Measurements from ENCODE around the gene PNKP.

Gene PNKP

GRCh38 chr19:49814010-49814409 is 53.4 kb downstream of the PNKP start:
- no peak for DNase-seq

GRCh38 chr19:49812997-49813861 is 54.1 kb downstream of the PNKP start, which contains the start of gene FUZ:
Gene FUZ (minus strand): TSS chr19:49813292. CDS start chr19:49813106, 186 bp downstream.
- peak; percentile 92 for DNase-seq

GRCh38 chr19:49812452-49812996 is 54.9 kb downstream of the PNKP start:
- no peak for DNase-seq

GRCh38 chr19:49811328-49811727 is 56.0 kb downstream of the PNKP start:
- no peak for DNase-seq
